ENCODE data around the gene NELFCD. TPM values are rescaled to one million over a fixed set of nuclear protein-coding genes. Genes with fewer than 3 reads are reported as not detected.

Gene NELFCD
- polyA plus RNA-seq, 4 donors = 29.5 to 74.2 (median 44.8) TPM

DNA sequence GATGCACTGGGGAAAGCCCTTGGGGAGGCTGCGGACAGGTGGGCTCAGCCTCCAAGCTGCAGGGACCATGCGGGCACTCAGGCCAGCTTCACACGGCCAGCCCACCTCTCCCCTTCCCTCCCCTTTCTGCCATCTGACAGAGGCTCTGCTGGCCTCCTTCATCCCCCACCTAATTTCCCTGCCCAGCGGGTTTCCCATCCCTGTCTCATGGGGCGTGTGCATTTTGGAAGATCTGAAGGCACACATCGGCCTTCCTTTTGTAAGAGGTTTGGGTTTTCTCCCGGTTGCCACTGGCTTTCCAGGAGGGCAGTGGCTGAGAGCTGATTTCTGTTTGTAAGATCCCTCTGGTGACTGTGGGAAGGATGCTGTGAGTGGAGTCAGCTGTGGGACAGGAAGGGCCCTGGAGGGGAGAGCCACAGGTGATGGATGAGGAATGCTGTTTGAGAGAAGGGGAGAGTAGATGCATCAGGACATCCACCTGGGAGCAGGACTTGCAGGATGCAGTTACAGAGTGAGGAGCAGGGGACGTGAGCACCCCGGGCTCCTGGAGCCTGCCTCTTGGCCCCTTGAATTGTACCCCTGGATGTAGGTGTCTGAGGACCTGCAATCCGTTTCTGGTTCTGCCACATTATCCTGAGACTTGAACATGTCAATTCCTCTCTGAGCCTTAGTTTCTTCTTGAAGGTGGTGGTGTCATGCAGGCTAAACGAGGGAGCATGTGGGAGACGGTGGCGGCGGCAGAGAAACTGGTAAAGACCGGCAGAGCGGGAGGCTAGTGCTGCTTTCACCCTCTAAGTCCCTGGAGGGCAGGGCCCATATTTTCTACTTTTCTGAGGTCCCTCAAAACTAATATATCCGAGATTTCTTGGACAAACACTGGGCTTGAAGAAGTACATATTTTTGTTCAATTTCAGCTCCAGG, 32.2 kb downstream of the NELFCD start:
- Histone ChIP-seq H3K36me3 (ENCODE audit: control insufficient read depth in 3 of 3, insufficient read depth in 2 of 3, low read depth in 1 of 3, low read length in 3 of 3) (peaks cover 0 to 6% (median 0%) of the 10 kb centered on the region in 3 donors), H3K4me3 (ENCODE audit: low read depth in 1 of 3, low read length in 3 of 3) (no peak overlapping the region), H3K27me3 (ENCODE audit: control insufficient read depth in 3 of 3, insufficient read depth in 3 of 3, low read length in 3 of 3) (no peaks in the 10 kb centered on the region), H3K4me1 (ENCODE audit: control insufficient read depth in 3 of 3, insufficient read depth in 2 of 3, low read depth in 1 of 3, low read length in 2 of 3) (peaks cover 0 to 6% (median 0%) of the 10 kb centered on the region in 3 donors), H3K9me3 (ENCODE audit: control insufficient read depth in 2 of 2, insufficient read depth in 1 of 2, low read depth in 1 of 2, low read length in 1 of 2) (no peaks in the 10 kb centered on the region), H3K27ac (ENCODE audit: low read depth in 1 of 3, low read length in 2 of 3) (no peak overlapping the region)
- WGBS, 3 donors = 89 to 90% (median 89%) methylated on average over 17 of the region's 17 CpGs
- DNase-seq (no peak), FAIRE-seq (no peak)

DNA sequence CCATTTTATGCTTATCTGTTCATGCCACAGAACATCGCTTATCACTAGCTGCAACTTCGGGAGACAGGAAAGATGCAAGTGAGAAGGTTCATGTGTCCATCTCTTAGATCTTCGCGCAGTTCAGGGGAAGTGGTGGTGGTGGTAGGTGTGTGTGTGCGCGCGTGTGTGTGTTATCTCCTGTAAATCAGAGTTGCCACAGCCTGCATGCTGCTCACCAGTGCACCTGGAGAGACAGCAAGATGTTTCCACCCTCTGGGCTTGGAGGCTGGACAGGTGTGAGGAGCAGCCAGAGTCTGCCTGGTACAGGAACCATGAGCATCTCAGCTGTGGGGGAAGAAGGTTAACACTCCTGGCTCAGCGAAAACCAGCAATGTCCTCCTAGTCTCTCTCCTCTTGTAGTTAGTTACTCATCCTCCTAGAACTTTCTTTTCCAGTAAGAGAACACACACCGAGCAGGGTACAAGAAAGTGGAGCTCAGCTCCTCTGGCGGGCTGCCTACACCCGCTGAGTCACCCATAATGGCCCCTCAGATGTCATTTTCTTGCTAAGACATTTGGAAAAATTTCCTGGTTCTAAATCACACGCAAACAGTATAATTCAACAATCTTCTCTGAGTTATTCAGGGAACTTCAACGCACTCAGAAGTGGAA, 33.0 kb downstream of the NELFCD start:
- DNase-seq (no peak), FAIRE-seq (no peak)
- H3K36me3 ChIP-seq (ENCODE audit: control insufficient read depth in 3 of 3, insufficient read depth in 2 of 3, low read depth in 1 of 3, low read length in 3 of 3) = peaks cover 0 to 6% (median 0%) of the 10 kb centered on the region in 3 donors
- H3K27ac ChIP-seq (ENCODE audit: low read depth in 1 of 3, low read length in 2 of 3) = peak overlapping the region in 1 of 3 donors; percentile 8
- no peaks in the 10 kb centered on the region for H3K27me3 ChIP-seq (ENCODE audit: control insufficient read depth in 3 of 3, insufficient read depth in 3 of 3, low read length in 3 of 3)
- H3K4me3 ChIP-seq (ENCODE audit: low read depth in 1 of 3, low read length in 3 of 3) = no peak overlapping the region
- peaks cover 0 to 6% (median 0%) of the 10 kb centered on the region in 3 donors for H3K4me1 ChIP-seq (ENCODE audit: control insufficient read depth in 3 of 3, insufficient read depth in 2 of 3, low read depth in 1 of 3, low read length in 2 of 3)
- 64 to 71% (median 71%) methylated on average over 13 of the region's 13 CpGs for WGBS, 3 donors
- no peaks in the 10 kb centered on the region for H3K9me3 ChIP-seq (ENCODE audit: control insufficient read depth in 2 of 2, insufficient read depth in 1 of 2, low read depth in 1 of 2, low read length in 1 of 2)

DNA sequence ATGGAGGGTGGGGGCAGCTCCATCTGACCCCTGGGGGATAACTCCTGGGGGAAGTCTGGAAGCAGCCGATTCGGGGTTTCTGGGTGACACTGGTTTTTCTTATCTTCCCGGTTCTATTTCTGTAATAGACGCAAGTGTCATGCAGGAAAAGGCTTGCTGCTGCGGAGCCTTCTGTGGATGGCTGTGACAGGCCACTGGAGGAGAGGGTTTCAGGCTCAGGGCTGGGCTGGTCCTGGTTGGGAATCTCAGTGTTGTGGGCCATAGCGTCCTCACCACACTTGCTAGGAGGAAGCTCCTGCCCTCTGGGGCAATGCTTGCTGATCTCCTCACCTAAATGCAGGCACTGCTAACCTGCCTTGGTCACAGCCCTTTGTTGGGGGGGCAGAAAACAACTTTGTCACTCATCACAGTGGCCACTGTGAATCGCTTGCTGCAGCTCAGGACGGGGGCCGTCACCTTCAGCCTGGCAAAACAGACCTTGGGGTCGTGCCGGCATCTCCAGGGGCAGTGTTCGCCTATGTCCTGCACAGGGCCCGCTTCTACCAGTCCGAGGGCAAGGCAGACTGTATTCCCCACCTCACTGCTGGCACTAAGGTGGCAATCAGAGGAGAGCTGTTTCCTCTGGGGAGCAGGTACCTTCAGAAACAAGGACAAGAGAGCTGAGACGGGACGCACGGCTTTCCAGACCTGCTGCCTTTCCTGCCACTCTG, 33.8 kb downstream of the NELFCD start:
- Histone ChIP-seq H3K4me1 (ENCODE audit: control insufficient read depth in 3 of 3, insufficient read depth in 2 of 3, low read depth in 1 of 3, low read length in 2 of 3) (peaks cover 0 to 6% (median 0%) of the 10 kb centered on the region in 3 donors), H3K27ac (ENCODE audit: low read depth in 1 of 3, low read length in 2 of 3) (no peak overlapping the region), H3K4me3 (ENCODE audit: low read depth in 1 of 3, low read length in 3 of 3) (no peak overlapping the region), H3K36me3 (ENCODE audit: control insufficient read depth in 3 of 3, insufficient read depth in 2 of 3, low read depth in 1 of 3, low read length in 3 of 3) (peaks cover 0 to 6% (median 0%) of the 10 kb centered on the region in 3 donors), H3K9me3 (ENCODE audit: control insufficient read depth in 2 of 2, insufficient read depth in 1 of 2, low read depth in 1 of 2, low read length in 1 of 2) (no peaks in the 10 kb centered on the region), H3K27me3 (ENCODE audit: control insufficient read depth in 3 of 3, insufficient read depth in 3 of 3, low read length in 3 of 3) (no peaks in the 10 kb centered on the region)
- 88 to 92% (median 92%) methylated on average over 17 of the region's 17 CpGs for WGBS, 3 donors
- FAIRE-seq (no peak), DNase-seq (no peak)

DNA sequence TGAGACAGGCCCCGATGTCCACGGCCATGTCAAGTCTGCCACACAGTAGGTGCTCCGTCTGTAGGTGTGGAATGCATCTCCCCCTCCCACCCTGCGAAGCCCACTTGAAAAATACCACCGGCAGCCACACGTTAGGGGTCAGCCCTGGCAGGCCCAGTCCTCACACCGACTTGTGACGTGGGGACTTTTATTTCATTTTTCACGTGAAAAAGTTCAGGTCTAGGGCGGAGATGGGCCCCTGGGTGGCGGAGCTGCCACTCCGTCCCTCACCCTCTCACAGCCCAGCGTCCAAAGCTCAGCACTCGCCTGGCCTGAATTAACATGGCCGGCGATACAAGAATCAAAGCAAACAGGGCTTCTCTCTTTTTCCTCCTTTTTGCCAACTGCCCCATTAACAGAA, 34.4 kb downstream of the NELFCD start:
- no peak for DNase-seq
- 92% methylated on average over 16 of the region's 16 CpGs for WGBS, 3 donors

DNA sequence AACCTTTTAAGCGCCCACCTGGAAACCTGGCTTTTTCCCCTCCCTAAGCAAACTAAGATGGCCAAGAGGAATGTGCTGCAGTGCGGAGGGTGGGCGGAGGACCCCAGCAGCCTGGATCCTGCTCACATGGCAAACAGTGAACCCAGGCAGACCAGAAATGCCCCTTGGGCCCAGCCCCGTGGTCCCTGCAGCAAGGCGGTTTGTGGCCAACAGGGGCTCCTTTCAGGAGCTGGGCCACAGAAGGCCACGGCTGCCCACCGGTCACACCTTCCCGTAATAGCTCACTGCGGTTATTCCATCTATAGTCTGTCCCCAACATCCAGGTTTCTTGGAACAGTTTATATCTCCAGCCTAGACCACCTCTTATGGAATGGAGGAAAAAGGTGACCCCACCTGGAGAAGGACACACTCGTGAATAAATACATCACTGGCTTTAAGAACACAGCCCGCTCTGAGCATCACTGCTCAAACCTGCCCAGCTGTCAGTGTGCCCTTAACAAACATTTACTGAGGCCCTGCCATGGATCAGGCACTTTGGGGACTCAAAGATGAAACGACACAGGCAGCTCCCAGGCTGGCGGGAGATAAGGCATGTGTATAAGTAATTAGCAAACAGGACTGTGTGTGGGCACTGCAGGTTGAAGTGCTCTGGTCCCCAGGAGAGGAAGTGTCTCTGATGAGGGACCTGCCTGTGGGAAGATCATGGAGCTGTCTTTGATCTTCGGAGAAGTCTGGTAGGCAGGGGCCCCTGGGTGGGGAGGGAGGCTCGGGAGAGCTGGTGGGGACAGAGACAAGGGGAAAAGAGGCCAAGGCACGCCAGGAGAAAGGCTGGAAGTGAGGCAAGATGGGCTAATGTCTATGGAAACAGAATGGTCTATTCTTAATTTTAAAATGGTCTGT, 35.0 kb downstream of the NELFCD start:
- H3K9me3 ChIP-seq (ENCODE audit: control insufficient read depth in 2 of 2, insufficient read depth in 1 of 2, low read depth in 1 of 2, low read length in 1 of 2) = no peaks in the 10 kb centered on the region
- no peaks in the 10 kb centered on the region for H3K27me3 ChIP-seq (ENCODE audit: control insufficient read depth in 3 of 3, insufficient read depth in 3 of 3, low read length in 3 of 3)
- no peak overlapping the region for H3K27ac ChIP-seq (ENCODE audit: low read depth in 1 of 3, low read length in 2 of 3)
- DNase-seq = peak in 1 of 2 donors; percentile 23
- 79 to 82% (median 80%) methylated on average over 16 of the region's 16 CpGs for WGBS, 3 donors
- H3K36me3 ChIP-seq (ENCODE audit: control insufficient read depth in 3 of 3, insufficient read depth in 2 of 3, low read depth in 1 of 3, low read length in 3 of 3) = peaks cover 0 to 6% (median 0%) of the 10 kb centered on the region in 3 donors
- peaks cover 0 to 6% (median 0%) of the 10 kb centered on the region in 3 donors for H3K4me1 ChIP-seq (ENCODE audit: control insufficient read depth in 3 of 3, insufficient read depth in 2 of 3, low read depth in 1 of 3, low read length in 2 of 3)
- FAIRE-seq = no peak
- no peak overlapping the region for H3K4me3 ChIP-seq (ENCODE audit: low read depth in 1 of 3, low read length in 3 of 3)

More for the DNA sequence above, 34.4 kb downstream of the NELFCD start:
- no peaks in the 10 kb centered on the region for H3K9me3 ChIP-seq (ENCODE audit: control insufficient read depth in 2 of 2, insufficient read depth in 1 of 2, low read depth in 1 of 2, low read length in 1 of 2)
- H3K4me1 ChIP-seq (ENCODE audit: control insufficient read depth in 3 of 3, insufficient read depth in 2 of 3, low read depth in 1 of 3, low read length in 2 of 3) = peaks cover 0 to 6% (median 0%) of the 10 kb centered on the region in 3 donors
- no peak for FAIRE-seq
- H3K27ac ChIP-seq (ENCODE audit: low read depth in 1 of 3, low read length in 2 of 3) = no peak overlapping the region
- no peak overlapping the region for H3K4me3 ChIP-seq (ENCODE audit: low read depth in 1 of 3, low read length in 3 of 3)
- H3K27me3 ChIP-seq (ENCODE audit: control insufficient read depth in 3 of 3, insufficient read depth in 3 of 3, low read length in 3 of 3) = no peaks in the 10 kb centered on the region
- H3K36me3 ChIP-seq (ENCODE audit: control insufficient read depth in 3 of 3, insufficient read depth in 2 of 3, low read depth in 1 of 3, low read length in 3 of 3) = peaks cover 0 to 6% (median 0%) of the 10 kb centered on the region in 3 donors

DNA sequence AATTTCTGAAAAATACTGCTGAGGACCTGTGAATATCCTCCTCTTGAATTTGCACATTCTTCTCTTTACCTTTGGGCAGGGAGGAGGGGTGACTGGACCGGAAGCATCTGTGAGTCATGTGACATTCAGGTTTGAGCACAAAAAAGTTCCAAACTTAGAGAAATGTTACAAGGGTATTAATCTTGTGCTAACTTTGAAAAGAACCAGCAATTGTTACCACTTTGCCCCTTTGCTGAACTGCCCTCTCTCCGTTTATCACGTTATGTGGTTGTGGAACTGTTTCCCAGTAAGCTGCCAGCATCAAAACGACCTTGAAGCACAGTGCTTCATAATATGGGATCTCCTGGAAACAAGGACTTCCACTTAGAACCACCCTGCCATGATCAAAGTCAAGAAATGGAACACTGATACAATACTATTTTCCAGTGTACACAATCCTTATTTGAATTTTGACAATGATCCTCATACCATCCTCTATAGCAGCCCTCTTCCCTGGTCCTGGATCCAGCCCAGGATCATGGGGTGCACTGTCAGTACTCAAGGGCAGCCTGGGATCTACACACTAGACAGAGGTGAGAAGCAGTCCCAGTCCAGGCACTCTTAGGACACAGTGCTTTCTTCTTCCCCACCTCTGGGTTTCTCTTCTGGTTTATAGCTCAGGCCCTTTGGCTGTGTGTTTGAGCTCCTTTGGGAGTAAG, 35.9 kb downstream of the NELFCD start:
- Histone ChIP-seq H3K36me3 (ENCODE audit: control insufficient read depth in 3 of 3, insufficient read depth in 2 of 3, low read depth in 1 of 3, low read length in 3 of 3) (peaks cover 0 to 6% (median 0%) of the 10 kb centered on the region in 3 donors), H3K27ac (ENCODE audit: low read depth in 1 of 3, low read length in 2 of 3) (no peak overlapping the region), H3K9me3 (ENCODE audit: control insufficient read depth in 2 of 2, insufficient read depth in 1 of 2, low read depth in 1 of 2, low read length in 1 of 2) (no peaks in the 10 kb centered on the region), H3K27me3 (ENCODE audit: control insufficient read depth in 3 of 3, insufficient read depth in 3 of 3, low read length in 3 of 3) (no peaks in the 10 kb centered on the region), H3K4me1 (ENCODE audit: control insufficient read depth in 3 of 3, insufficient read depth in 2 of 3, low read depth in 1 of 3, low read length in 2 of 3) (peaks cover 0 to 5% (median 0%) of the 10 kb centered on the region in 3 donors), H3K4me3 (ENCODE audit: low read depth in 1 of 3, low read length in 3 of 3) (no peak overlapping the region)
- no peak for FAIRE-seq
- 57 to 60% (median 59%) methylated on average over 4 of the region's 4 CpGs for WGBS, 3 donors
- DNase-seq = no peak

DNA sequence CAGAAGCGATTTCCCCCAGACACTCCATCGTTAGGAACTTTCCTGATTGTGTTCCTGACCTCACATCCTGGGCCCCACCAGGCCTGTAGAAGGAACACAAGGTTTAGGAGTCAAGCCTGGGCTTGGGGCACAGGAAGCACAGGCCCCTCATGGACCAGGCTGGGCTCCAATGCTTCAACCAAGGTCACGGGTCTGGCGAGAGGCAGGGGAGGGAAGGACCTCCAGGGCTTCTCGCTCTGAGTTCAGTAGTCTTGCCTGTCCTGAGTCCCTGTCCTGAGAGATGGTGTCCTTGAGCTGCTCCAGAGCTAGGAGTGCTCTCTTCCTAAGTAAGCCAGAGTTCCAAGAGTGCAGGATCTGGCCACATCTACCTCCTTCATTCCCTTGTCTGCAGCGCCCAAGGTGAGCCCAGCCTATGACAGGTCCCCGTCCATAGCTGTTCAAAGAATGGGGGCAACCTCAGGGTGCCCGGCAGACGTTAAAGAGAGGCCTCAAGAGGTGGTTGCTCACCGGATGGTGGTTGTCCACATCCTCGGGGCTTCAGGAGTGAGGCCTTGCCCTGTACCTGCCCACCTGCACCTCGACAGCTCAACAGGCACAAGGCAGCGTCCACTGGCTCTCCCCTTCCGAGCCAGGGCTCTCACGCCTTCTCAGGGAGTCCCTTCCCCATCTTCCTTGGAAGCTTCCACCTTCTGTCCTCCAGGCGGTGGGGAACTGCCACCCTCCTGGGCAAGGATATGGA, 36.6 kb downstream of the NELFCD start:
- WGBS, 3 donors = 91 to 93% (median 91%) methylated on average over 16 of the region's 16 CpGs
- Histone ChIP-seq H3K36me3 (ENCODE audit: control insufficient read depth in 3 of 3, insufficient read depth in 2 of 3, low read depth in 1 of 3, low read length in 3 of 3) (peaks cover 0 to 7% (median 0%) of the 10 kb centered on the region in 3 donors), H3K27ac (ENCODE audit: low read depth in 1 of 3, low read length in 2 of 3) (no peak overlapping the region), H3K4me1 (ENCODE audit: control insufficient read depth in 3 of 3, insufficient read depth in 2 of 3, low read depth in 1 of 3, low read length in 2 of 3) (peaks cover 0 to 5% (median 0%) of the 10 kb centered on the region in 3 donors), H3K4me3 (ENCODE audit: low read depth in 1 of 3, low read length in 3 of 3) (no peak overlapping the region), H3K9me3 (ENCODE audit: control insufficient read depth in 2 of 2, insufficient read depth in 1 of 2, low read depth in 1 of 2, low read length in 1 of 2) (no peaks in the 10 kb centered on the region), H3K27me3 (ENCODE audit: control insufficient read depth in 3 of 3, insufficient read depth in 3 of 3, low read length in 3 of 3) (no peaks in the 10 kb centered on the region)
- FAIRE-seq (no peak), DNase-seq (no peak)

All from small intestine (tissue), 7 donors.